Renal cortical epithelial cell (primary cell): Measurements from ENCODE around the gene TMEM190. TPM values are rescaled to one million over a fixed set of nuclear protein-coding genes. Genes with fewer than 3 reads are reported as not detected.

Source experiments
- DNase-seq: peaks from one replicate; pipeline ENCODE4 v3.0.0-alpha.2; 2011; ENCODE audit warnings: low read depth
- total RNA-seq: library from RNA; depleted of rRNA; stranded (reverse); fragments of >200 nt; gene quantifications from 2 replicates; pipeline ENCODE4 v1.2.3, GENCODE V29; 2014

Gene TMEM190
- total RNA-seq, 1 donor from 2014 or later = not detected

DNA sequence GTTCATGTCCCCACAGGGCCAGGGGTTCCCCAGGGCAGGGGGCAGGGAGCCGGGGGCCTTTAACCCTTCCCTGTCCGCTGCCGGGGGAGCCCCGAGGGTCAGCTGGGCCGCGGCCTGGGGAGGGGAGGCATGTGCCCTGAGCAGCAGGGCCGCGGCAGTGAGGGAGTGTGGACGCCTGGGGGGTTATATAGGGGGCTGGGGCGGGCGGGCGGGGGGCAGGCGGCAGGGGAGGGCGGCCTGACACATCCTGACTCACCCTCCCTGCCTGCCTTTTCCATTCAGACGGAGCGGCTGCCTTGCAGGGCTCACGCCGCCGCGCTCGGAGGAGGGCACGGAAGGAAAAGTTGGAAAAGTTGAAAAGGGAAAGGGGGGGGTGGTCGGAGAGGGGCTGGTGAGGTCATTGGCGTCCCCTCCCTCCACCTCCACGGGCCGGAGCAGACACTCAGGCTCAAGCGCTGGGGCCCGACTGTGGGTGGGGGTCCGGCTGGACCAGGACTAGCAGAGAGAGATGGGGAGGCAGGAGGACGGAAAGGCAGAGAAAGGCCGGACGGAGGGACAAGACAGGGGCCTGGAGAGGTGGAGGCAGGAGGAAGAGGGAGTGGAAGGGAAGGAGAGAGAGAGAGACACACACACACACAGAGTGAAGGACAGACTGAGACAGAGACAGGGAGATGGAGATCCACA, 6.2 kb upstream of the TMEM190 start, which contains the start of gene IL11:
IL11 (minus strand) TSS at position 159 of the 684 bp plus-strand sequence; CDS start at position 6, 153 bp downstream.
- no peak for DNase-seq

DNA sequence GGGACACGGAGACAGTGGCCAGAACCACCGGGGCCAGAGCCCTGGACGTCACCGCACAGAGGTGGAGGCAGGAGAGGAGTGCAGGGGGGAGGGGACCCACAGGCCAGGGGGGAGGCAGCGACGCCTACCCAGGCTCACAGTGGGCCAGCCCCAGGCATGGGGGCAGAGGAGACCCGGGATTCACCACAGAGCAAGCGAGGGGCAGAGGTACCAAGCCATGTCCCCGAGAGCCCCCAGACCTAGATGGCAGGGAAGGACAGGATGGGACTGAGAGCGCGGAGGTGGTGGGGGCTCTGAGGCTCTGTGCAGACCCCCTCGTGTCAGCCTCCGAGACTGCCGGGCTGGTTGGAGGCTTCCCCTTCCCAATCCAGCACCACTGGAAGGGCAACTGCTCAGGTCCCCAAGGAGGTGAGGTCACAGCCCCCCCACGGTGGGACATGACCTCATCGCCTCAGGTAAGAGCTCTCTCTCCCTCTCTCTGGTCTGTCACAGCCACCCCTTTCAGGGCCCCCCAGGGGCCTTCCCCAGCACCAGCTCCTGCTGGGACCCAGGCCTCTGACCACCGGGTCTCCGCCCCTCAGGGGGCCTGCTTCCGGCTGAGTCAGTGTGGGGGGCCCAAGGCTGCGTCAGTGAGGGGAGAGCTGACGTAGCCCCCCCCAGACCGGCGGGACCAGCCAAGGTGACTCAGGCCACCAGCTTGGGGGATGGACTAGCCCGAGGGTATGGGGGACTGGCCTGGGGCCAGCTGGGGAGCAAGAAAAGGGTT, 4.1 kb upstream of the TMEM190 start:
- DNase-seq = no peak

DNA sequence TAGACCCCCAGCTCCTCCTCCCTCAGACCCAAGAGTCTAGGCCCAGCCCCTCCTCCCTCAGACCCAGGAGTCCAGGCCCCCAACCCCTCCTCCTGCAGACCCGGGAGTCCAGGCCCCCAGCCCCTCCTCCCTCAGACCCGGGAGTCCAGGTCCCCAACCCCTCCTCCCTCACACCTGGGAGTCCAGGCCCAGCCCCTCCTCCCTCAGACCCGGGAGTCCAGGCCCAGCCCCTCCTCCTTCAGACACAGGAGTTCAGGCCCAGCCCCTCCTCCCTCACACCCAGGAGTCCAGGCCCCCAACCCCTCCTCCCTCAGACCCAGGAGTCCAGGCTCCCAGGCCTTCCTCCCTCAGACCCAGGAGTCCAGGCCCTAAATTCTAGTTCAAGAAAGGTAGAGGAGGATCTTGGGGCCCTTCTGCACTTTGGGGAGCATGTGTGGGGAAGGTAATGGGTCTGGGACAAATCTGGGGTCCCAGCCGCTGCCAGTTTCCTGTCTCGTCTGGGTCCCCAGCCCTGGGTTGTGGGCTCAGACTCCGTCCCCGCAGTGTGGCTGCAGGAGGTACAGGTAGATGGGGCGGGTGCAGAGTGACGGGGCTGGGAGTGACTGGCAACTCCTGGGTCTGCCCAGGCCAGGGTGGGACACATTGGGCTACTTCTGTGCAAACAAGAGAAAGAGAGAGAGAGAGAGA, 3.2 kb upstream of the TMEM190 start:
- DNase-seq = no peak

DNA sequence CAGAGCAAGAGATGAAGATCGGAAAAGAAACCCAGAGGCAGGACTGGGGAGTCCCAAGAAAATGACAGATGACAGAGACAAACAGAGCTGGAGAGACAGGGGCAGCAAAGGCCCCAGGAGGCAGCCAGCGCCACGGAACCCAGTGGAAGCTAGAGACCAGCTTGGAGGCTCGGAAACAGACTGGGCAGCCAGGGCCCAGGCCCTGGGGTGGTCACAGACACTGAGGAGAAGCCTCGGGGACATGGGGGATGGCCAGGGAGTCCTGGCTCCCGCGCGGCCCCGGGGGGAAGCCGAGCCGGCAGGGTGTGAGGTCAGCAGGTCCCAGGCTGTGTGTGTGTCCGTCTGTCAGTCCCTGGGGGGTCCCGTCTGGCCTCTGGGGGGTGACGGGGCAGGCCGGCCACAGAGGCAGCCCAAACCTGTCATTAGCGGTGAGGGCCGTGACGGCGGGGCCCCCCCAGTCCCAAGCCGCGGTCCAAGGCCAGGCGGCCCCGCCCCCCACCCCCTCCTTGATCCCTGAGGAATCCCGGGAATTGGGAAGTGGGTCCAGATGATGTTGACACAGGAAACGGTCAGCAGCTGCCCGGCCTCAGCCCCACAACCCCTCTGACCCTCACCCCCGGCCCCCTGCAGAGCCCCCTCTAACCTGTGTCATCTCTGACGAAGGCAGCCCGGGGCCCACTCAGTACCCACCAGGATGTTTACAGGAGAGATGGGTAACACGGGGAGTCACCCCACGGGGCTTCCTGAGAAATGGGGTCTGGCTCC, 2.5 kb upstream of the TMEM190 start:
- DNase-seq = no peak

DNA sequence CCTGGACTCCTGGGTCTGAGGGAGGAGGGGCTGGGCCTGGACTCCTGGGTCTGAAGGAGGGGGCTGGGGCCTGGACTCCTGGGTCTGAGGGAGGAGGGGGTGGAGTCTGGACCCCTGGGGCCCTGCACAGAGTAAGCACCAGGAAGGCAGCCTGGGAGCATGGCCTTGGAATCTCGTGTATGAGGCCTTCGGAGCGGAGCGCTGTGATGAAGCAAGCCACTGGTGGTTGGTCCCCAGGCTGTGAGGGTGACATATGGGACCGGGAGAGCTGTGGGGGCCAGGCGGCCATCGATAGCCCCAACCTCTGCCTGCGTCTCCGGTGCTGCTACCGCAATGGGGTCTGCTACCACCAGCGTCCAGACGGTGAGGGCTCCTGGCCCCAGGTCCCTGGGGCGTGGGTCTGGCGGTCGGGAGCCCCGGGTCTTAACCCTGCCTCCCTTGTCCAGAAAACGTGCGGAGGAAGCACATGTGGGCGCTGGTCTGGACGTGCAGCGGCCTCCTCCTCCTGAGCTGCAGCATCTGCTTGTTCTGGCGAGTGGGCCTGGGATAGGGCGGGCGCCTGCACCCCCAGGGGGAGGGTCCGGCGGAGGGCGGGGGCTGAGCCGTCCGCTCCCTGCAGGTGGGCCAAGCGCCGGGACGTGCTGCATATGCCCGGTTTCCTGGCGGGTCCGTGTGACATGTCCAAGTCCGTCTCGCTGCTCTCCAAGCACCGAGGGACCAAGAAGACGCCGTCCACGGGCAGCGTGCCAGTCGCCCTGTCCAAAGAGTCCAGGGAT, 918 bp downstream of the TMEM190 start:
- no peak for DNase-seq

DNA sequence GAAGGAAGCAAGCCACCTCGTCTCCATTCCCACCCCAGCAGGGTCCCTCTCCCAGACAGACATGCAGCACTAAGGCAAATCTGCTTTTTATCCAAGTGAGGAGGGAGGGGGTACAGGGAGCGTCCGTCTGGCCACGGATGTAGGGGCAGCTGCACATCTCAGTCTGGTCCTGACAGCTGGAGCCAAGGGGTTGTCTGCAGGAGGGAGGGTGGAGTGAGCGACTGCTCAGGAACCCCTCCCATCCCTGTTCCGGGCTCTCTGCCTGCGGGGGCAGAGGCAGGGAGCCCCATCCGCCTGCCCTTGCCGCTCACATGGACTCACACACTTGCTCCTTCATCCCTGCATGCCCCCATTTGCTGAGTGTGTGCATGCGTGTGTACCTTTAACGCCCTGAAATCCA, 2.5 kb downstream of the TMEM190 start:
- DNase-seq = no peak

DNA sequence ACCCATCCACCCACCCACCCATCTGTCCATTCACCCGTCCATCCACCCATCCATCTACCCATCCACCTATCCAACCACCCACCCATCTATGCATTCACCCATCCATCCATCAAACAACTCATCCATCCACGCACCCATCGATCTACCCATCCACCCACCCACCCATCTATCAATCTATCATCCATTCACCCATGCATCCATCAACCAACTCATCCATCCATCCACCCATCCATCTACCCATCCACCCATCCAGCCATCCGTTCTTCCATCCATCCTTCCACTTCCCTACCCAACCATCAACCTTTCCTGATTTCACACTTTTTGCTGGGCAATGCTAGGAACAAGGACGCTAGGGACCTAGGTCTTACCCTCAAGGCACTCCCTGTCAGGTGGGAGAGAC, 5.4 kb downstream of the TMEM190 start:
- DNase-seq = no peak

DNA sequence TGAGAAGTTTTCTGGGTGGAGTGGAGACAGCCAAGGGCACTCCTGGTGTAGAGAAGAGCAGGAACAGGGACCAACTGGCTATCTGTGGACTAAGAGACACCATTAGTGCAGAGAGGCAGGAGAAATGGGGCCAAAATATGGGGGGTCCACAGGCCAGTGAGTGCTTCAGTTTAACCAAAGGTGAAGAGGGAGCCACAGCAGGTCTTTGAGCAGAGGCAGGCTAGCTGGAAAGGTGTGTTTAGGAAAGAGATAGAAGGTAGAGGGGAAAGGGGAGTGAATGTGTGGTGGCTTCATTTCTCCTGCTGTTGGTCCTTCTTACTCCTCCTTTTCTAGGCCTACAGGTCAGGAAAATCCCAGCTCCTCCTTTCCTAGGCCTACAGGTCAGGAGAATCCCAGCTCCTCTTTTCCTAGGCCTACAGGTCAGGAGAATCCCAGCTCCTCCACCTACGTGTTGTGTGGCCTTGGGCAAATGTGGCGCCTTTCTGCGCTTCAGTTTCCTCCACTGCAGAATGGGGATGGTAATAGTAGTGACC, 6.0 kb downstream of the TMEM190 start:
- DNase-seq = no peak

DNA sequence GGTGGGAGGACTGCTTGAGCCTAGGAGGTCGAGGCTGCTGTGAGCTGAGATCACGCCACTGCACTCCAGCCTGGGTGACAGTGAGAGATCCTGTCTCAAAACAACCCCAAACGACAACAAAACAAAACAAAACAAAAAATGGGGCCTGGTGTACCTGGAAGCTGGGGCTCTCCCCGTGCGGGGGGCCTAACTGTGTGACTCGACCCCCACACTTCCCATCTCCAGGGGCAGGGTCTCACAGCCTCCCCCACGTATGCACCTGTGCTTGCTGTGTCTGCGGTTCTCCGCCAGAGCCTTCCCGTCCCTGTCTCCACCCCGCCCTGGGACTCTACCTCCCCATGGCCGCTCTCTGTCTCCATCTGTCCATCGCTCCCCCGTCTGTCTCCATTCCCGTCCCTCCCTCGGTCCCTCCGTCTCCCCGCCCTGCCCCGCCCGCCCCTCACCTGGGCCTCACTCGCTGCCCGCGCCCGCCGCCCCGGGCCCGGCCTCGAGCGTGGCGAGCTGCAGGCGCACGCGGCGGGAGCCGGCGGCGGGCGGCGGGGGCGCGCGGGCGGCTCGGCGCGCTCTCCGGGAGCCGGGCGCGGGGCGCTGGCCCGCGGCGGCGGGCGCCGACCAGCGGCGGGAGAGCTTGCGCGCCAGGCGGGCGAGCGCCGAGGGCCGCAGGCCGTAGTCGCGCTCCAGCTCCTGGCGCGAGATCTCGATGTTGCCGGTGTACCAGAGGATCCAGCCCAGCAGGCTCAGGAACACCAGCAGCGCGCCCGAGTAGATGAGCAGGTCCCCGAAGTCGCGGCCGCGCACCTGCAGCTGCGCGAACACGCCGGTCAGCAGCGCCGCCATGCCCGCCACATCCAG, 6.9 kb downstream of the TMEM190 start:
- no peak for DNase-seq

DNA sequence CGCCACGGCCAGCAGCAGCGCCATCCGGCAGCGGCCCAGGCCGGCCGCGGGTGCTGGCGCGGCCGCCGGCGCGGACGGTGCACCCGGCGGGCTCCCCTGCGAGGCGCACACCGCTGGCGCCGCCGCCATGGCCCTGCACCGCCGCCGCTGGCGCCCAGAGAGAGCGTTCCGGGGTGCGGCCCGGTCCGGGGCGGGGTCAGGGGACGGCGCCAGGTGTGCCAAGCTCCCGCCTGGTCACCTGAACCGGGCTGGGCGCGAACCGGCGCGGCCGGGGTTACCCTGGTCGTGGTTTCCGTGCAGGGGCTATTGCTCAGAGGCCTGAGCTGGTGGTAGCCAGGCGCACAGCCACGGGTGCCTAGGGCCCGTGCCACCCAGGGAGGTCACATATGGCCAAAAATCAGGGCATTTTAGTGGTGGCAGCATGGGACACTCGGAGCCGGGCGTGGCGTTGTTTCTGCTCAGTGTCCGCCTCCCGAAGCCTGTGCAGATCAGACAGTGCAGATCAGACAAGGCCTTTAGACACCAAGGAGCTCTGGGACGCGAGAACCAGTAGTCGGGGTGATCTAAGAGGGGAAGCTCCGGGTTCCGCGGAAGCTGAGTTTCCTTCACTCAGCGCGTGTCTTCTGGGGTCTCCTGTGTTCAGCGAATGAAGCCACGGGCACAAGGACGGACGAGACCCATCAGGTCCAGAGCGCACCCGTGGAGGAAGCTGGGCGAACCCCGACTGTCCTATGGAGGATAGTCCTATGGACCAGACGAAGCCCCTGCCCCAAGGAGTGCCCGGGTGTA, 7.7 kb downstream of the TMEM190 start, which contains the start of gene TMEM238:
TMEM238 (minus strand) TSS at position 162 of the 789 bp plus-strand sequence; CDS start at position 129, 33 bp downstream.
- no peak for DNase-seq

DNA sequence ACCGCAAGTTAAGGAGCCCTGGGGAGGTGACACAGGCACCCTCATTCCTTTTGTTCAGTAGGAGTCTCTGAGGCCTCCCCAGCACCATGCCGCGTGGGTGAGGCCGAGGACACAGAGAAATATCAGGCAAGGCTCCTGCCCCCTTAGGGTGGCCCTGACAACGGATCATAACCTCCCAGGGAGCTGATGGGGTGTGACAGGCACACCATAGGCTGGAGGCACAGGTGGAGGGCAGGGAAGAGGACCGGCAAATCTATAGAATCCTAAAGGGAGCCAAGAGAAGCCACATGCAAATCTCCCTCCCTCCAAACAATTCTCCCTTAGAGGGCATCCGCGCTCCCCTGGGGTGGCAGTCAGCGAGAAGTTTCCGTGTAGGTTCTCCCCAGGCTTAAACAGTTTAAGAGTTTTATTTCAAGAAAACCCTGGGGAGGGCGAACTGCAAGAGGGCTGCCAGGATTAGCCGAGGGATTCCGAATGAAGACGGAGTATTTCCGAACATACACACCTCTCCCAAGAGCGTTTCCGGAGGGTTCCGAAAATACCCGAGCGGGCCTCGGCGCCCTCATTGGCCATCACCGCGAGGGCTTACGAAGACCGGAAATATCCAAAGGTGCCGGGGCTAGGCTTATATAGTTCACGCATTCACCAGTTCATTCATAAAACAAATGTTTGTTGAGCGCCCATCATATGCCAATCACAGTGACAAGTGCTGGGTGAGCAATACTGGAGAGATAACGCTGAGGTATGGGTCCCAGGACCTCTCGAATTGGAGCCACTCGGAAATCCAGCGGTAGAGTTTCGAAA, 8.5 kb downstream of the TMEM190 start:
- DNase-seq = peak; percentile 95

DNA sequence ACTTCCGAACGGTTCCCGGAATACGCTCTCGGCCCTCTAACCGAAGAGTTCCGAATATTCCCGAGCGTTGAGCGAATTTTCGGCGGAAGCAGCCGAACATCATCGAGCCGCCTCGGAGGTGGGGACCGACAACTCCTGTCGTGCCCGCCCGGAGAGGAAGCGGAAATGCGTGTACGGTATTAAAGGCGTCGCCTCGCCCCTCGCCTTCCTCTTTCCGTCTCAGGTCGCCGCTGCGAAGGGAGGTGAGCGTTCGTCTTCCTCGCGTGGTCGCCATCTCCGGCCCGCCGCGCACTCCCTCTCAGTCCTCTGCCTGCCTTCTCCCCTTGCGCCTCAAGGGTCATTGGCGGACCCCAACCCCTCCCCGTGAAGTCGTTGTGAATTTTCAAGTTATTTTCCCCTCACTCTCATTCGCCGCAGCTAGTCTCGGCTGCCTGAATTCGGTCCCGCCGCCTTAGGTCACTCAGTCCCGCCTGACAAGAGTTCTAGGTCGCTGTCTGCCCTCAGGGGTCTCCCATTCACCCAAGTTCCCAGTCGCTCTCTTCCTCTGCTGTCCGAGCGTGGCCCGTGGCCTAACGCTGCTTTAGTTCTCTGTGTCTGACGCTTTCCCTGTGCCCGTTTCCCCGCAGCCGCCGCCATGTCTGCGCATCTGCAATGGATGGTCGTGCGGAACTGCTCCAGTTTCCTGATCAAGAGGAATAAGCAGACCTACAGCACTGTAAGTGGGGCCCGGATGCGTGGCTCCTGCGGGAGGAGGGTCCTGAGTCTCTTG, 9.3 kb downstream of the TMEM190 start, which contains the start of gene RPL28:
RPL28 (plus strand) TSS at position 209 of the 769 bp plus-strand sequence; CDS start at position 635, 426 bp downstream.
- DNase-seq = peak; percentile 93

DNA sequence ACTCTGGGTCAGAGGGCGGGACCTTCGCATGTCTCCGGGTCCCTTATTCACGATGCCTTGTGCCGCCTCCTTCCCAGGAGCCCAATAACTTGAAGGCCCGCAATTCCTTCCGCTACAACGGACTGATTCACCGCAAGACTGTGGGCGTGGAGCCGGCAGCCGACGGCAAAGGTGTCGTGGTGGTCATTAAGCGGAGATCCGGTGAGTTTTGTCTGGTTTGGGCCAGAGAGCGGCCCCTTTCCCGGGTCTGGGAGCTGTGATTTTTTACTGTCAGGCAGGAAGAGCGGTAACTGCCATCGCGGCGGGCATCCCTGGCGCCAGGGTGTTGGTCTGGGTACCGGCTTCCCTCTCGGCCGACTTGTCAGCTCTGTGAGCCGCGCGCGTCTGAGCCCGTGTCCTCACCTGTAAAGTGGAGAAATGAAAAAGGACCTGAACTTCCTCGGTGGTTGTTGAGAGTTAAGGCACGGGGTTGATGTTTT, 9.9 kb downstream of the TMEM190 start:
- DNase-seq = no peak

DNA sequence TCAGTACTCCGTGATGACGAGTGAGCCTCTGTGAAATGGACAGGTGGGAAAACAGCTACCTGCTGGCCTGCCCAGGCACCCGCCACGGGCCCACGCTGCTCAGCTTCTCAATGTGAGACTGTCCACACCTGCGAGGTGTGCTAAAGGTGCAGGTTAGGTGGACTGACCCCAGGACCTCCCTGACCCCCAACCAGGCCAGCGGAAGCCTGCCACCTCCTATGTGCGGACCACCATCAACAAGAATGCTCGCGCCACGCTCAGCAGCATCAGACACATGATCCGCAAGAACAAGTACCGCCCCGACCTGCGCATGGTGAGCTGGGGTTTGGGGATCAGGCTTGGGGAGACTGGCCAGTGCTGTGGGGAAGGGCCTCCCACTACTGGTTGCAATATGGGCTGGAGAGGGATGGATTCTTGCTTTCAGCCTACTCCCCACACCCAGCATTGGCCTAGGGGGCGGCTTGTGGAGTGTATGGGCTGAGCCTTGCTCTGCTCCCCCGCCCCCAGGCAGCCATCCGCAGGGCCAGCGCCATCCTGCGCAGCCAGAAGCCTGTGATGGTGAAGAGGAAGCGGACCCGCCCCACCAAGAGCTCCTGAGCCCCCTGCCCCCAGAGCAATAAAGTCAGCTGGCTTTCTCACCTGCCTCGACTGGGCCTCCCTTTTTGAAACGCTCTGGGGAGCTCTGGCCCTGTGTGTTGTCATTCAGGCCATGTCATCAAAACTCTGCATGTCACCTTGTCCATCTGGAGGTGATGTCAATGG, 11.3 kb downstream of the TMEM190 start:
- no peak for DNase-seq

DNA sequence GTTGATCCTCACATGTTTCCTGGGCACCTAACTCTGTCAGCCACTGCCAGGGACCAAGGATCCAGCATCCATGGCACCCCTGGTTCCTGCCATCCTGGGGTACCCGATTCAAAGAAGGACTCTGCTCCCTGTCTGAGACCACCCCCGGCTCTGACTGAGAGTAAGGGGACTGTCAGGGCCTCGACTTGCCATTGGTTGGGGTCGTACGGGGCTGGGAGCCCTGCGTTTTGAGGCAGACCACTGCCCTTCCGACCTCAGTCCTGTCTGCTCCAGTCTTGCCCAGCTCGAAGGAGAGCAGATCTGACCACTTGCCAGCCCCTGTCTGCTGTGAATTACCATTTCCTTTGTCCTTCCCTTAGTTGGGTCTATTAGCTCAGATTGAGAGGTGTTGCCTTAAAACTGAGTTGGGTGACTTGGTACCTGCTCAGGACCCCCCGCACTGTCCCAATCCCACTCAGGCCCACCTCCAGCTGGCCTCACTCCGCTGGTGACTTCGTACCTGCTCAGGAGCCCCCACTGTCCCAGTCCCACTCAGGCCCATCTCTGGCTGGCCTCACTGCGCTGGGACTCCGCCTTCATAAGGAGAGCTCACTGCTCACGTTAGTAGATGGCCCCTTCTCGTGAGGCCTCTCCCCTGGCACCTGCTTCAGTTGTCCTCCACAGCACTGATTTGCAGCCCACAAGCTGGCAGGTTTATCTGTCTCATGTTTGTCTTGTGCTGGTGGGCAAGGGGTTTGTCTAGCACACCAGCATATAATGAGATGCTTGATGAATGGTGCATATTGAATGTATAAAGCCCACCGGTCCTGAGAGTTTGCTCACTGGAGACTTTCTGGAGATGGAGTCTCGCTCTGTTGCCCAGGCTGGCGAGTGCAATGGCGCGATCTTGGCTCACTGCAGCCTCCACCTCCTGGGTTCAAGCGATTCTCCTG, 13.0 kb downstream of the TMEM190 start:
- no peak for DNase-seq
